HG03066 (cell line): ENCODE data around the gene POU6F2.

Experiments used
- ATAC-seq: cut with Tn5 transposase; IDR thresholded peaks from one replicate; pipeline ENCODE4 v1.9.1; 2021; ENCODE audit warnings: low read depth; ENCODE audit not compliant: unreplicated experiment

POU6F2 gene

GRCh38 chr7:39333701-39334100, 356.0 kb downstream of the POU6F2 start:
- ATAC-seq: no peak

- ATAC-seq: no peak
Measured at GRCh38 chr7:39336442-39336841, 358.7 kb downstream of the POU6F2 start.

GRCh38 chr7:39338716-39339115, 361.0 kb downstream of the POU6F2 start:
- ATAC-seq: no peak

GRCh38 chr7:39339591-39339990, 361.9 kb downstream of the POU6F2 start:
- no peak for ATAC-seq

GRCh38 chr7:39341083-39341482, 363.4 kb downstream of the POU6F2 start:
- no peak for ATAC-seq

GRCh38 chr7:39342763-39343162, 365.1 kb downstream of the POU6F2 start:
- no peak for ATAC-seq

- no peak for ATAC-seq
Measured at GRCh38 chr7:39349452-39350123, 371.9 kb downstream of the POU6F2 start.

- no peak for ATAC-seq
Measured at GRCh38 chr7:39353615-39354376, 376.1 kb downstream of the POU6F2 start.

- ATAC-seq: no peak
Measured at GRCh38 chr7:39355664-39356063, 378.0 kb downstream of the POU6F2 start.

GRCh38 chr7:39356172-39356925, 378.6 kb downstream of the POU6F2 start:
- no peak for ATAC-seq

- ATAC-seq: no peak
Measured at GRCh38 chr7:39357648-39358047, 379.9 kb downstream of the POU6F2 start.

- no peak for ATAC-seq
Measured at GRCh38 chr7:39360038-39360437, 382.3 kb downstream of the POU6F2 start.

- ATAC-seq: no peak
Measured at GRCh38 chr7:39360766-39361165, 383.1 kb downstream of the POU6F2 start.

- no peak for ATAC-seq
Measured at GRCh38 chr7:39365751-39366295, 388.1 kb downstream of the POU6F2 start.

GRCh38 chr7:39367451-39367850, 389.7 kb downstream of the POU6F2 start:
- no peak for ATAC-seq

GRCh38 chr7:39367943-39368342, 390.2 kb downstream of the POU6F2 start:
- no peak for ATAC-seq

GRCh38 chr7:39372383-39372782, 394.7 kb downstream of the POU6F2 start:
- no peak for ATAC-seq

- no peak for ATAC-seq
Measured at GRCh38 chr7:39374436-39375040, 396.8 kb downstream of the POU6F2 start.

GRCh38 chr7:39375047-39375873, 397.6 kb downstream of the POU6F2 start:
- ATAC-seq: no peak

- no peak for ATAC-seq
Measured at GRCh38 chr7:39375874-39376190, 398.1 kb downstream of the POU6F2 start.
